Activated T-helper 1 cell treated with anti-CD3 and anti-CD28 coated beads, Interleukin-12 subunit alpha, Interleukin-12 subunit beta, Interleukin-2, Interleukin-4 antibody, amounts not matched to agents 30 ng/mL and 10 ng/mL and 1 ng/mL, durations not matched to agents 14 hours and 24 hours and 36 hours (primary cell): ENCODE measurements around the gene UBR4. TPM values are rescaled to one million over a fixed set of nuclear protein-coding genes. Genes with fewer than 3 reads are reported as not detected.

ENCODE experiments used
- DNase-seq: peaks from one replicate; pipeline ENCODE4 v3.0.0; 2021; ENCODE audit warnings: low spot score
- H3K27ac Mint-ChIP-seq: one replicate; pipeline ENCODE4 v1.8.0; 2021; ENCODE audit warnings: mild to moderate bottlenecking, mixed read lengths
- H3K27me3 Mint-ChIP-seq: one replicate; pipeline ENCODE4 v1.8.0; 2022; ENCODE audit warnings: mild to moderate bottlenecking, moderate library complexity, mixed read lengths; ENCODE audit not compliant: insufficient read depth
- H3K36me3 Mint-ChIP-seq: one replicate; pipeline ENCODE4 v1.8.0; 2021; ENCODE audit warnings: low read depth, mixed read lengths
- H3K4me1 Mint-ChIP-seq: one replicate; pipeline ENCODE4 v1.8.0; 2021; ENCODE audit warnings: low read depth, mixed read lengths
- H3K4me3 Mint-ChIP-seq: one replicate; pipeline ENCODE4 v1.8.0; 2021; ENCODE audit warnings: mild to moderate bottlenecking, moderate library complexity, mixed read lengths
- H3K9me3 Mint-ChIP-seq: one replicate; pipeline ENCODE4 v1.8.0; 2021; ENCODE audit warnings: mixed read lengths
- intact Hi-C: fragments of 100-400 bp; cut with micrococcal nuclease; formaldehyde crosslinking; loops from one replicate; pipeline ENCODE4 v1.15.1; 2024
- total RNA-seq: library from RNA; stranded (reverse); gene quantifications from 2 replicates; pipeline ENCODE4 v1.2.3, GENCODE V29; 2022

The UBR4 gene
- total RNA-seq, 1 donor from 2014 or later: 155 TPM

DNA sequence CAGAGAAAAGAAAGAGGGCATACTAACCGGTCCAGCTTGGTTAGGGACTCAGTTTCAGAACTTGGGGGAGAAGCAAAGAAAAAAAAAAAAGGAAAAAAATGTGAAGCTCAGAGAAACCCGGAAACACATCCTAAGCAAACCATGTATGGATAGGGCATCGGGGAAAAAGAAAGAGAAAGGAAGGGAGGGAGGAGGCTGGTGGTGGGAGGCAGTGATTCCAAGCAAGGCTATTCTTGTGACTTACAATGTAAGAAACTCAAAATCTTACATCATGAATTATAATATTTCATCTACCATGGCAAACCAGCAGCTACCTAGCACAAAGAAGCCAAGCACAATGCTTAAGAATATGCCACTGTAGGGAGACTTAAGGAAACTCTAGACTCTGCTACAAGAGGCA is 60.3 kb downstream of the UBR4 start:
- Mint-ChIP-seq H3K36me3 (peaks cover 91% of the 10 kb centered on the region), H3K27me3 (no peaks in the 10 kb centered on the region), H3K27ac (no peak overlapping the region), H3K4me1 (no peaks in the 10 kb centered on the region), H3K9me3 (no peaks in the 10 kb centered on the region), H3K4me3 (no peak overlapping the region)
- intact Hi-C loops: no loop called here
- no peak for DNase-seq

DNA sequence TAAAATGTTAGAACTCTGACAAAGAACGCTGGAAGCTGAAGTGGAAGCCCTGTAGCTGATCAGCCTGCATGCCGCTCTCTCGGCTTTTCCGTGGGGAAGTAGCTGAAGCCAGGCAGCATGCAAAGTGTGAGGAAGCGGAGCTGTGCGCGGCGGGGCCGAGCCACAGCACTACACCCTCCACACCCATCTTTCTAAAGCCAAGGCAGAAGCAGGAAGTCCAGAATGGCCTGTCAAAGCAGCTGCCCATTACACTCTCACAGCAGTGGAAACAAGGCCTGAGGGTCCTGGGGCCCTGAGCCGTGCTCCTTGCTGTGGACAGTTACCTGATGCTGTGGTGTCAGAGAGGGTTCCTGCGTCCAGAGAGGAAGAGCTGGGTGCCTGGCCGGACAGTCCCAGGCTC is 69.6 kb downstream of the UBR4 start:
- no peak overlapping the region for H3K27ac Mint-ChIP-seq
- H3K36me3 Mint-ChIP-seq: peaks cover 68% of the 10 kb centered on the region
- intact Hi-C loops: no loop called here
- no peak for DNase-seq
- H3K4me1 Mint-ChIP-seq: no peaks in the 10 kb centered on the region
- H3K27me3 Mint-ChIP-seq: no peaks in the 10 kb centered on the region
- H3K4me3 Mint-ChIP-seq: no peak overlapping the region
- no peaks in the 10 kb centered on the region for H3K9me3 Mint-ChIP-seq

DNA sequence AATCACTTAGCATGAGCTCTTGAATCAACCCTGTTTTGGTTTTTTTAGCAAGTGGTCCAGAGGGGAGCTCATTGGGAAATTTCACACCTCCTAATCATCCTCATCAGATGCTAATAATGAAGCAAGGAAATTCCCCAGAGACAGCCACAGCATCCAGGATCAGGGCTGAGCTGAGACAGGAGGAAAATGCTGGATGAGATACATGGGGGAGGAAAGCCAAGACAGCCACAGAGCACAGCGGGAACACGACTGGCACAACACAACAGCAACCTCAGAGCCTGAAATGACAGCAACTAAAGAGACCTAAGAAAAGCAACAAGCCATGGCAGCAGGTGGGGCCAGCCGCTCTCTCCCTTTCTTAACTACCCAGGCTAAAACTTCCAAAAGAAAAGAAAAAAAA is 70.4 kb downstream of the UBR4 start:
- no peak overlapping the region for H3K27ac Mint-ChIP-seq
- intact Hi-C loops: no loop called here
- no peak overlapping the region for H3K4me3 Mint-ChIP-seq
- peaks cover 68% of the 10 kb centered on the region for H3K36me3 Mint-ChIP-seq
- H3K9me3 Mint-ChIP-seq: peaks cover 4% of the 10 kb centered on the region
- H3K27me3 Mint-ChIP-seq: no peaks in the 10 kb centered on the region
- no peak for DNase-seq
- H3K4me1 Mint-ChIP-seq: no peaks in the 10 kb centered on the region

- H3K36me3 Mint-ChIP-seq: peaks cover 68% of the 10 kb centered on the region
- H3K27ac Mint-ChIP-seq: no peak overlapping the region
- H3K4me1 Mint-ChIP-seq: no peaks in the 10 kb centered on the region
- no peaks in the 10 kb centered on the region for H3K27me3 Mint-ChIP-seq
- peaks cover 10% of the 10 kb centered on the region for H3K9me3 Mint-ChIP-seq
- no peak for DNase-seq
- intact Hi-C loops: no loop called here
- no peak overlapping the region for H3K4me3 Mint-ChIP-seq
Measured at GRCh38 chr1:19138958-19139581, 71.0 kb downstream of the UBR4 start.

DNA sequence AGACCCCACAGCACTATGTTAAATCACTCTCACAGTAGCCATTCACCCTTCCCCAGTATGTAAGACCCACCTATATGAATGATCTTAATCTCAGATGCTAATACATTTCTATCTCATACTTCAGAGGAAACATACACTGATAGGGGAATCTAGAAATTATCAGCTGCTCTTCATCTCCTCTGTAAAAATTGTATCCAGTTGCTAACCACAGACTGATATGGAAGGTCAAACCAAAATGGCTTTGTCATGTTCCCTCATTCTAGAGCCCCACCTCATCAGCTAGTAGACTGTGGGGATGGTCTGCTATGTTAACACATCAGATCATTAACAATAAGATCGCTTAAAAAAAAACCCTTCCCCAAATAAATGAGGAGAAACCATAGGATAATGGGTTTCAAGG is 71.7 kb downstream of the UBR4 start:
- intact Hi-C loops: no loop called here
- Mint-ChIP-seq H3K36me3 (peaks cover 65% of the 10 kb centered on the region), H3K27ac (no peak overlapping the region), H3K4me3 (no peak overlapping the region), H3K27me3 (no peaks in the 10 kb centered on the region), H3K4me1 (no peaks in the 10 kb centered on the region), H3K9me3 (peaks cover 11% of the 10 kb centered on the region)
- DNase-seq: no peak

- intact Hi-C loops: no loop called here
- DNase-seq: no peak
Measured at GRCh38 chr1:19137158-19137557, 72.9 kb downstream of the UBR4 start.

GRCh38 chr1:19133360-19133759 is 76.7 kb downstream of the UBR4 start:
- Mint-ChIP-seq H3K36me3 (peaks cover 62% of the 10 kb centered on the region), H3K9me3 (peaks cover 21% of the 10 kb centered on the region), H3K27ac (no peak overlapping the region), H3K4me1 (no peaks in the 10 kb centered on the region), H3K27me3 (no peaks in the 10 kb centered on the region), H3K4me3 (no peak overlapping the region)
- no peak for DNase-seq
- intact Hi-C loops: no loop called here

More at GRCh38 chr1:19137158-19137557, 72.9 kb downstream of the UBR4 start:
- H3K36me3 Mint-ChIP-seq: peaks cover 65% of the 10 kb centered on the region
- H3K27me3 Mint-ChIP-seq: no peaks in the 10 kb centered on the region
- H3K27ac Mint-ChIP-seq: no peak overlapping the region
- H3K4me3 Mint-ChIP-seq: no peak overlapping the region
- H3K9me3 Mint-ChIP-seq: peaks cover 21% of the 10 kb centered on the region
- H3K4me1 Mint-ChIP-seq: no peaks in the 10 kb centered on the region

DNA sequence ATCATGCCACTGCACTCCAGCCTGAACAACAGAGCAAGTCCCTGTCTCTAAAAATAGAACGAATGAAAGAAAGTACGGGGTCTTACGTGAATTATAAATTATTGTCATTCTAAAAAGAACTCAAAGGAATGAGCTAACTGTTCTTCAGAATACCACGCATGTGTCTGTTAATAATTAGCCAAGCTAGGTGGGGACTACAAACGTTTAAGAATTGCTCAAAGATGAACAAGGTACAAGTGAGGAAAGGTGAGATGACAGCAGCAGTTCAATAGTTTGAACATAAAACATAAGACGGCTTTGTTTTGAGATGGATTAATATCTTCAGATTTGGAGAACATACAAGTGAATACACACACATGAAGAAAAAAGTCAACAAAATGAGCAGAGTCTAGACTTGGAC is 79.6 kb downstream of the UBR4 start:
- Mint-ChIP-seq H3K27me3 (no peaks in the 10 kb centered on the region), H3K27ac (no peak overlapping the region), H3K4me1 (peaks cover 6% of the 10 kb centered on the region)

GRCh38 chr1:19128968-19129514 is 81.0 kb downstream of the UBR4 start:
- peaks cover 11% of the 10 kb centered on the region for H3K9me3 Mint-ChIP-seq
- peaks cover 64% of the 10 kb centered on the region for H3K36me3 Mint-ChIP-seq
- no peaks in the 10 kb centered on the region for H3K27me3 Mint-ChIP-seq
- H3K27ac Mint-ChIP-seq: no peak overlapping the region
- no peak for DNase-seq
- intact Hi-C loops: loop anchor here (10.0 kb wide), 1 partner anchor 116 kb away; no protein-coding TSS in a partner anchor
- H3K4me1 Mint-ChIP-seq: peaks cover 20% of the 10 kb centered on the region
- H3K4me3 Mint-ChIP-seq: no peak overlapping the region

More for the DNA sequence above, 79.6 kb downstream of the UBR4 start:
- Mint-ChIP-seq H3K36me3 (peaks cover 64% of the 10 kb centered on the region), H3K4me3 (no peak overlapping the region), H3K9me3 (peaks cover 21% of the 10 kb centered on the region)
- intact Hi-C loops: no loop called here
- DNase-seq: no peak

GRCh38 chr1:19124273-19124672 is 85.8 kb downstream of the UBR4 start:
- DNase-seq: no peak
- intact Hi-C loops: loop anchor here (5.0 to 10.0 kb wide), 2 partner anchors 43 to 121 kb away; no protein-coding TSS in a partner anchor
- peak overlapping the region; percentile 35 for H3K4me3 Mint-ChIP-seq
- peak overlapping the region; percentile 56 for H3K27ac Mint-ChIP-seq
- H3K9me3 Mint-ChIP-seq: no peaks in the 10 kb centered on the region
- H3K27me3 Mint-ChIP-seq: no peaks in the 10 kb centered on the region
- peaks cover 90% of the 10 kb centered on the region for H3K36me3 Mint-ChIP-seq
- H3K4me1 Mint-ChIP-seq: peaks cover 29% of the 10 kb centered on the region

- Mint-ChIP-seq H3K4me3 (peak overlapping the region; percentile 35), H3K27me3 (no peaks in the 10 kb centered on the region), H3K9me3 (no peaks in the 10 kb centered on the region), H3K36me3 (peaks cover 91% of the 10 kb centered on the region), H3K4me1 (peaks cover 29% of the 10 kb centered on the region), H3K27ac (peak overlapping the region; percentile 56)
- DNase-seq: no peak
- intact Hi-C loops: loop anchor here (5.0 to 10.0 kb wide), 2 partner anchors 43 to 121 kb away; no protein-coding TSS in a partner anchor
Measured at GRCh38 chr1:19123837-19124236, 86.2 kb downstream of the UBR4 start.

DNA sequence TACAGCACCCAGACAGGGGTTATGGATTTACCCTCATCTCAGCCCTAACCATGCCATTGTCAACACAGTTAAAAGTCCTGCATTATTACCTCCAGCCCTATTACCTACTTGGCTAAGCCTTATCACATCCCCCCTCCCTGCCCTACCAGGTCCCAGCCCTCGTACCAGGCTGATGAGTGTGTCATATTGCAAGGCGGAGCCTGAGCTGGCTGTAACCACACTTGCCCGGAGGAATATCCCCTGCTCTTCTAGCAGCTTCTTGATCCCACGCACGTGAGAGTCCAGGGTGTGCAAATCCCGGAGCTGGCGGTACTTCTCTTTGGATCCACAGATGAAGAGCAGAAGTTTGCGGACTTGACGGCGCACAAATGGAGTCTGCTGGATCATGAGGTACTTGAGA is 87.4 kb downstream of the UBR4 start:
- Mint-ChIP-seq H3K36me3 (peaks cover 90% of the 10 kb centered on the region), H3K9me3 (no peaks in the 10 kb centered on the region), H3K4me3 (no peak overlapping the region), H3K27me3 (no peaks in the 10 kb centered on the region), H3K27ac (no peak overlapping the region), H3K4me1 (peaks cover 29% of the 10 kb centered on the region)
- intact Hi-C loops: loop anchor here (5.0 to 10.0 kb wide), 2 partner anchors 45 to 122 kb away; no protein-coding TSS in a partner anchor
- DNase-seq: no peak

GRCh38 chr1:19121192-19121591 is 88.9 kb downstream of the UBR4 start:
- no peak for DNase-seq
- no peak overlapping the region for H3K27ac Mint-ChIP-seq
- H3K27me3 Mint-ChIP-seq: no peaks in the 10 kb centered on the region
- H3K9me3 Mint-ChIP-seq: no peaks in the 10 kb centered on the region
- H3K4me1 Mint-ChIP-seq: peaks cover 25% of the 10 kb centered on the region
- H3K4me3 Mint-ChIP-seq: no peak overlapping the region
- intact Hi-C loops: loop anchor here (5.0 to 10.0 kb wide), 2 partner anchors 46 to 124 kb away; no protein-coding TSS in a partner anchor
- peaks cover 85% of the 10 kb centered on the region for H3K36me3 Mint-ChIP-seq
